Ovary (tissue), 9 donors: ENCODE data around the gene NDUFS7. TPM values are rescaled to one million over a fixed set of nuclear protein-coding genes. Genes with fewer than 3 reads are reported as not detected.

Source experiments
- DNase-seq, 5 donors: peaks; one replicate each; pipeline ENCODE4 v3.0.0-alpha.2; 2019 to 2020
- H3K27ac ChIP-seq, 2 donors: fragments of 200-600 bp; one replicate each; pipeline versions ENCODE4 v1.5.1 to v1.8.0; 2019 to 2022
- H3K27me3 ChIP-seq: fragments of 200-600 bp; one replicate; pipeline ENCODE4 v1.8.0; 2022
- H3K36me3 ChIP-seq: fragments of 200-600 bp; sonication (generic); one replicate; pipeline ENCODE4 v1.5.1; 2019
- H3K4me1 ChIP-seq: one replicate; pipeline ENCODE4 v1.8.1; 2013; ENCODE audit warnings: mild to moderate bottlenecking, moderate library complexity; ENCODE audit not compliant: insufficient read depth
- H3K4me3 ChIP-seq: fragments of 200-600 bp; sonication (generic); one replicate; pipeline ENCODE4 v1.5.1; 2017
- H3K9me3 ChIP-seq, 2 donors: fragments of 200-600 bp in 1 of 2; sonication (generic) in 1 of 2; one replicate each; pipeline versions ENCODE4 v1.5.1 to v1.8.1; 2013 to 2019; ENCODE audit warnings: mild to moderate bottlenecking in 1 of 2, moderate library complexity in 1 of 2
- CTCF ChIP-seq, 3 donors: fragments of 450-650 bp in 2 of 3; fragments of 200-600 bp in 1 of 3; IDR thresholded peaks; one replicate each; pipeline versions ENCODE4 v1.5.1 to v1.8.0; 2016 to 2022; ENCODE audit warnings: antibody characterized with exemption in 3 of 3, mild to moderate bottlenecking in 1 of 3
- EP300 ChIP-seq: sonication (generic); formaldehyde crosslinking; IDR thresholded peaks from one replicate; pipeline ENCODE4 v1.6.1; 2017; ENCODE audit warnings: antibody characterized with exemption
- POLR2A ChIP-seq: fragments of 450-650 bp; IDR thresholded peaks from one replicate; pipeline ENCODE4 v1.6.1; 2017; ENCODE audit warnings: antibody characterized with exemption, mild to moderate bottlenecking, moderate library complexity
- WGBS, 3 donors: extraction: QIAGEN DNeasy Blood & Tissue Kit in 1 of 3; methylation state at CpG; one replicate each; pipeline versions ENCODE4 v1.1.5 to v1.1.7; 2013 to 2017; 5-methylcytosine and 5-hydroxymethylcytosine counted together
- intact Hi-C, 4 donors: fragments of 100-400 bp; cut with DNase I; formaldehyde crosslinking; loops; one replicate each; pipeline versions ENCODE4 v1.11.0 to v1.15.1; 2022 to 2023
- polyA plus RNA-seq, 2 donors: library from polyadenylated mRNA; stranded (reverse); fragments of 200-250 nt in 1 of 2; fragments of 350-450 nt in 1 of 2; fragmentation: Illumina TruSeq in 1 of 2; extraction: RNeasy Lipid Tissue Mini Kit (QIAGEN cat#74804) in 1 of 2; gene quantifications; one replicate each; pipeline ENCODE4 v1.2.3, GENCODE V29; 2013 to 2014
- total RNA-seq, 7 donors: library from RNA; depleted of rRNA in 2 of 7; stranded (reverse); fragments of >200 nt in 2 of 7; fragmentation: NEBNext Ultra II Directional in 3 of 7; extraction: Animal tissue kit (Norgen Biotek cat#: 25700) in 3 of 7; gene quantifications; one replicate each; pipeline versions ENCODE4 v1.1.0 to v1.2.4, GENCODE V29; 2016 to 2023
- donor health status: DM: no; HTN: no; CAD: no; lungs with moderate emphysema.
- donor health status: DM: no; HTN: no; CAD: no.
- donor health status: Bipolar disorder and iron deficiency.
- donor health status: DM: yes; HTN: yes; CAD: no.
- donor health status: DM: no; HTN: no; CAD: no.
- donor health status: DM: yes; HTN: yes; CAD: no.

The NDUFS7 gene
- total and polyA plus RNA-seq, 9 donors = 0.72 to 112 (median 79.9) TPM

GRCh38 chr19:1408300-1409203 lies 24.8 kb downstream of the NDUFS7 start:
- DNase-seq = peak in 3 of 5 donors; percentile 50 to 68 (median 63)
- Histone ChIP-seq H3K4me1 (peaks cover 37% of the 10 kb centered on the region), H3K36me3 (no peaks in the 10 kb centered on the region), H3K27me3 (no peaks in the 10 kb centered on the region), H3K9me3 (no peaks in the 10 kb centered on the region), H3K4me3 (peak overlapping the region; percentile 87), H3K27ac (peak overlapping the region; percentile 55 to 75)
- intact Hi-C loops = no loop called here
- no peak for TF ChIP-seq CTCF (IDR thresholded peaks at IDR 0.05)
- TF ChIP-seq EP300 = no peak
- TF ChIP-seq POLR2A = no peak
- 0 to 1% (median 1%) methylated on average over 32 to 69 of the region's 69 CpGs for WGBS, 3 donors

GRCh38 chr19:1409204-1410005 lies 25.7 kb downstream of the NDUFS7 start:
- TF ChIP-seq POLR2A = no peak
- TF ChIP-seq EP300 = no peak
- no peak for TF ChIP-seq CTCF (IDR thresholded peaks at IDR 0.05)
- DNase-seq = no peak
- Histone ChIP-seq H3K27me3 (no peaks in the 10 kb centered on the region), H3K27ac (peak overlapping the region in 1 of 2 donors; percentile 75), H3K4me1 (peaks cover 38% of the 10 kb centered on the region), H3K36me3 (no peaks in the 10 kb centered on the region), H3K9me3 (no peaks in the 10 kb centered on the region), H3K4me3 (peak overlapping the region; percentile 87)
- WGBS, 3 donors = 38 to 53% (median 43%) methylated on average over 32 to 33 of the region's 33 CpGs
- intact Hi-C loops = no loop called here

GRCh38 chr19:1410136-1410786 lies 26.6 kb downstream of the NDUFS7 start:
- peak in 1 of 5 donors; percentile 44 for DNase-seq
- WGBS, 3 donors = 59 to 73% (median 62%) methylated on average over 23 of the region's 23 CpGs
- Histone ChIP-seq H3K4me1 (peaks cover 43% of the 10 kb centered on the region), H3K27ac (no peak overlapping the region), H3K36me3 (no peaks in the 10 kb centered on the region), H3K27me3 (no peaks in the 10 kb centered on the region), H3K9me3 (no peaks in the 10 kb centered on the region), H3K4me3 (no peak overlapping the region)
- TF ChIP-seq POLR2A = no peak
- TF ChIP-seq CTCF (IDR thresholded peaks at IDR 0.05) = no peak
- no peak for TF ChIP-seq EP300
- intact Hi-C loops = no loop called here

- H3K9me3 ChIP-seq = no peaks in the 10 kb centered on the region
- H3K27me3 ChIP-seq = no peaks in the 10 kb centered on the region
- H3K4me3 ChIP-seq = no peak overlapping the region
- TF ChIP-seq POLR2A (no peak), CTCF (IDR thresholded peaks at IDR 0.05) (no peak), EP300 (no peak)
- no peak overlapping the region for H3K27ac ChIP-seq
- 61 to 66% (median 66%) methylated on average over 8 to 9 of the region's 9 CpGs for WGBS, 3 donors
- H3K36me3 ChIP-seq = no peaks in the 10 kb centered on the region
- intact Hi-C loops = no loop called here
- peaks cover 43% of the 10 kb centered on the region for H3K4me1 ChIP-seq
- peak in 1 of 5 donors; percentile 24 for DNase-seq
These were observed 27.1 kb downstream of the NDUFS7 start for GRCh38 chr19:1410789-1411188.
